Right lobe of liver (tissue), 6 donors: ENCODE data around the gene FBXL5. TPM values are rescaled to one million over a fixed set of nuclear protein-coding genes. Genes with fewer than 3 reads are reported as not detected.
A peak's percentile ranks its signal among the peaks of the same experiment; 100 is the strongest.

Experiments used
- ATAC-seq, 4 donors: fragments of 200-7000 bp; cut with Tn5 transposase; one replicate each; pipeline ENCODE4 v1.9.1; 2020; ENCODE audit warnings: mild to moderate bottlenecking in 4 of 4, moderate library complexity in 4 of 4
- DNase-seq, 3 donors: peaks; one replicate each; pipeline ENCODE4 v3.0.0-alpha.2; 2020
- H3K27ac ChIP-seq, 3 donors: fragments of 200-600 bp; one replicate each; pipeline ENCODE4 v1.8.0; 2022
- H3K27me3 ChIP-seq, 2 donors: fragments of 200-600 bp; one replicate each; pipeline ENCODE4 v1.8.0; 2022
- H3K36me3 ChIP-seq, 4 donors: fragments of 200-600 bp; sonication (generic) in 1 of 4; one replicate each; pipeline versions ENCODE4 v1.5.1 to v1.8.0; 2017 to 2022; ENCODE audit warnings: control low read depth in 1 of 4
- H3K4me1 ChIP-seq, 4 donors: fragments of 200-600 bp; sonication (generic) in 1 of 4; one replicate each; pipeline versions ENCODE4 v1.5.1 to v1.8.0; 2017 to 2022; ENCODE audit warnings: control low read depth in 1 of 4
- H3K4me3 ChIP-seq, 3 donors: fragments of 200-600 bp; one replicate each; pipeline ENCODE4 v1.8.0; 2022
- H3K9me3 ChIP-seq, 4 donors: fragments of 200-600 bp; sonication (generic) in 1 of 4; one replicate each; pipeline versions ENCODE4 v1.5.1 to v1.8.0; 2017 to 2022; ENCODE audit warnings: control low read depth in 1 of 4
- CTCF ChIP-seq, 4 donors: fragments of 200-600 bp in 3 of 4; fragments of 450-650 bp in 1 of 4; IDR thresholded peaks; one replicate each; pipeline versions ENCODE4 v1.5.1 to v1.8.0; 2016 to 2022; ENCODE audit warnings: antibody characterized with exemption in 4 of 4, mild to moderate bottlenecking in 2 of 4
- POLR2A ChIP-seq: fragments of 450-650 bp; IDR thresholded peaks from one replicate; pipeline ENCODE4 v1.6.1; 2017; ENCODE audit warnings: antibody characterized with exemption, mild to moderate bottlenecking
- WGBS: methylation state at CpG from one replicate; pipeline ENCODE4 v1.1.6; 2018; ENCODE audit warnings: low coverage, low lambda C conversion rate; ENCODE audit not compliant: insufficient coverage; ENCODE audit errors: missing lambda C conversion rate; 5-methylcytosine and 5-hydroxymethylcytosine counted together
- intact Hi-C, 2 donors: fragments of 100-400 bp; cut with DNase I; formaldehyde crosslinking; loops; one replicate each; pipeline versions ENCODE4 v1.11.2 to v1.14.1; 2022
- total RNA-seq, 6 experiments: library from RNA; depleted of rRNA in 2 of 6; stranded (reverse); fragments of >200 nt in 2 of 6; fragmentation: NEBNext Ultra II Directional in 3 of 6; extraction: Animal tissue kit (Norgen Biotek cat#: 25700) in 3 of 6; gene quantifications; one replicate each; pipeline versions ENCODE4 v1.1.0 to v1.2.4, GENCODE V29; 2016 to 2023
- donor health status: DM: no; HTN: yes; CAD: no.
- donor health status: DM: no; HTN: no; CAD: no.
- donor health status: DM: no; HTN: no; CAD: no.
- donor health status: DM: no; HTN: yes; CAD: no.
- donor health status: DM: no; HTN: yes; CAD: no.

FBXL5 gene
- total RNA-seq, 6 experiments from 2014 or later: 38.3 to 59.5 (median 46.8) TPM

- DNase-seq (no peak), ATAC-seq (no peak)
- Histone ChIP-seq H3K9me3 (no peaks in the 10 kb centered on the region), H3K4me3 (peak overlapping the region; percentile 68 to 76 (median 72)), H3K4me1 (peaks cover 0 to 19% (median 2%) of the 10 kb centered on the region in 4 donors), H3K36me3 (no peaks in the 10 kb centered on the region), H3K27me3 (no peaks in the 10 kb centered on the region), H3K27ac (peak overlapping the region in 2 of 3 donors; percentile 35 to 95)
- TF ChIP-seq CTCF (IDR thresholded peaks at IDR 0.05) (no peak), POLR2A (no peak)
- intact Hi-C loops: no loop called here
- WGBS: 0% methylated on average over 4 of the region's 14 CpGs
Observed at GRCh38 chr4:15681067-15681371, 25.9 kb upstream of the FBXL5 start.

GRCh38 chr4:15677507-15677988, 22.4 kb upstream of the FBXL5 start:
- H3K36me3 ChIP-seq: no peaks in the 10 kb centered on the region
- DNase-seq: peak in 1 of 3 donors; percentile 73
- H3K27me3 ChIP-seq: no peaks in the 10 kb centered on the region
- WGBS: 44% methylated on average over 2 of the region's 2 CpGs
- peak; percentile 17 to 69 (median 58) for ATAC-seq
- peaks cover 0 to 19% (median 0%) of the 10 kb centered on the region in 4 donors for H3K4me1 ChIP-seq
- TF ChIP-seq CTCF (IDR thresholded peaks at IDR 0.05) (peak in 1 of 4 donors; percentile 19), POLR2A (no peak)
- peak overlapping the region in 2 of 3 donors; percentile 43 to 81 for H3K27ac ChIP-seq
- H3K9me3 ChIP-seq: no peaks in the 10 kb centered on the region
- intact Hi-C loops: no loop called here
- H3K4me3 ChIP-seq: no peak overlapping the region

GRCh38 chr4:15676899-15677298, 21.7 kb upstream of the FBXL5 start:
- TF ChIP-seq POLR2A (no peak), CTCF (IDR thresholded peaks at IDR 0.05) (no peak)
- Histone ChIP-seq H3K36me3 (no peaks in the 10 kb centered on the region), H3K27ac (peak overlapping the region in 2 of 3 donors; percentile 43 to 81), H3K4me3 (no peak overlapping the region), H3K27me3 (no peaks in the 10 kb centered on the region), H3K9me3 (no peaks in the 10 kb centered on the region), H3K4me1 (peaks cover 0 to 19% (median 0%) of the 10 kb centered on the region in 4 donors)
- ATAC-seq (no peak), DNase-seq (no peak)
- WGBS: 67% methylated on average over 6 of the region's 6 CpGs
- intact Hi-C loops: no loop called here

GRCh38 chr4:15676039-15676438, 20.9 kb upstream of the FBXL5 start:
- H3K9me3 ChIP-seq: no peaks in the 10 kb centered on the region
- no peak for ATAC-seq
- TF ChIP-seq CTCF (IDR thresholded peaks at IDR 0.05) (no peak), POLR2A (no peak)
- 79% methylated on average over 1 of the region's 1 CpG for WGBS
- H3K4me1 ChIP-seq: peaks cover 0 to 17% (median 0%) of the 10 kb centered on the region in 4 donors
- H3K4me3 ChIP-seq: no peak overlapping the region
- H3K36me3 ChIP-seq: no peaks in the 10 kb centered on the region
- H3K27ac ChIP-seq: no peak overlapping the region
- intact Hi-C loops: no loop called here
- no peaks in the 10 kb centered on the region for H3K27me3 ChIP-seq
- no peak for DNase-seq

- no peak for TF ChIP-seq CTCF (IDR thresholded peaks at IDR 0.05)
- no peak for TF ChIP-seq POLR2A
- ATAC-seq (no peak), DNase-seq (no peak)
- intact Hi-C loops: no loop called here
- Histone ChIP-seq H3K36me3 (no peaks in the 10 kb centered on the region), H3K4me1 (peaks cover 0 to 14% (median 0%) of the 10 kb centered on the region in 4 donors), H3K4me3 (no peak overlapping the region), H3K27me3 (no peaks in the 10 kb centered on the region), H3K27ac (no peak overlapping the region), H3K9me3 (no peaks in the 10 kb centered on the region)
- WGBS: 84% methylated on average over 3 of the region's 3 CpGs
Observed at GRCh38 chr4:15675356-15675755, 20.2 kb upstream of the FBXL5 start.
